CD4-positive, alpha-beta T cell treated with Interleukin-6 at 100 ng/mL for 8 hours (primary cell): Measurements from ENCODE around the gene CARNS1.
"Not testable (repeated sequence)": the region's sequence is repeated elsewhere in the genome, so short reads cannot be mapped to it uniquely, and the experiment has no call there.

Experiments used
- DNase-seq: peaks from one replicate; pipeline ENCODE4 v3.0.0-alpha.2; 2020; ENCODE audit warnings: mixed read lengths, low spot score

CARNS1 gene

DNA sequence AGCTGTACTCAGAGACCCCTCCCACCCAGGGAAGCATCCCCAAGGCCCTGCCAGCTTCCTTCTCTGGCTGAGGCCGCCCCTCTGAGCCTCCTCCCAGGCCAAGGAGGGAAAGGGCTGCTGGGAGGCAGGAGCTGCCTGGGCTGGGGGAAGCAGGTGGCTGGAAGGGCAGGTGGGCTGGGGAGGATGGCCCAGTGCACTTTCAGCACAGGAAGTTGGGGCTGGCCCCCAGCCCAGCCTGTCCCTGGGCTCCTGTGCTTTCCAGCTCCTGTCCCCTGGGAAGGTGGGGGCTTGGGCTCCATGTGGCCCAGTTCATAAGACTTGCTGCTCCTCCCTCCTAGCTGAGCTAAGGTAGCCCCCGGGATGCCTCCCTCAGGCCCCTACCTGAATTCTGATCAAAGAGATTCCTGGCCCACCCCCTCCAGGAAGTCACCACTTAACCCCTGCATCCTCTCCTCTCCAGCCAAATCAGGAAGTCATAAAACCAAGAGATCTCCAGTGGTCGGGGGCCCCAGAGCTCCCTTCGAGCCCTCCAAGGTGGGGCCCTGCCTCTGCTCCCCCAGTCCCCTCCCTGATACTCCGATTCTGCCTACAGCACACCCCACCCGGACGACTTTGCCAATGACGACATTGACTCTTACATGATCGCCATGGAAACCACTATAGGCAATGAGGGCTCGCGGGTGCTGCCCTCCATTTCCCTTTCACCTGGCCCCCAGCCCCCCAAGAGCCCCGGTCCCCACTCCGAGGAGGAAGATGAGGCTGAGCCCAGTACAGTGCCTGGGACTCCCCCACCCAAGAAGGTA, 18.7 kb upstream of the CARNS1 start:
- no peak for DNase-seq

GRCh38 chr11:67397536-67397935, 17.9 kb upstream of the CARNS1 start:
- no peak for DNase-seq

DNA sequence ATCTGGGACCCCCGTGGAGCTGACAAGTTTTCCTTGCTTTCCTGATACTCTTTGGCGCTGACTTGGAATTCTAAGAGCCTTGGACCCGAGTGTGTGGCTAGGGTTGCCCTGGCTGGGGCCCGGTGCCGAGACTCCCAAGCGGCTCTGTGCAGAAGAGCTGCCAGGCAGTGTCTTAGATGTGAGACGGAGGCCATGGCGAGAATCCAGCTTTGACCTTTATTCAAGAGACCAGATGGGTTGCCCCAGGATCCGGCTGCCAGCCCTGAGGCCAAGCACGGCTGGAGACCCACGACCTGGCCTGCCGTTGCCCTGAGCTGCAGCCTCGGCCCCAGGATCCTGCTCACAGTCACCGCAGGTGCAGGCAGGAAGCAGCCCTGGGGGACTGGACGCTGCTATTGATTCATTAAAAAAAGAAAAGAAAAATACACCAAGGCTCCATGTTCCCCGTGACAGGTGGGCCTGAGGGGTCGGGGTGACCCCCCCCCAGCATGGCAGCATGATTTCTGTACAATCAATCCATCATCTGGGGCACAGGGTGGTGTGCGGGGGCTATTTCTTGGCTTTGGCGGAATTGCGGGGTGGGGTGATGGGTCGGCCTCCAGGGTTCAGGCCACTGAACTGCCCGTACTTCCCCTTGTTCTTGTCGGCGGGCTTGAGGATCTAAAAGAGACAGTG, 17.4 kb upstream of the CARNS1 start:
- no peak for DNase-seq

- no peak for DNase-seq
These were observed 16.6 kb upstream of the CARNS1 start for GRCh38 chr11:67398661-67399563.

GRCh38 chr11:67400251-67400941, 15.1 kb upstream of the CARNS1 start:
- no peak for DNase-seq

DNA sequence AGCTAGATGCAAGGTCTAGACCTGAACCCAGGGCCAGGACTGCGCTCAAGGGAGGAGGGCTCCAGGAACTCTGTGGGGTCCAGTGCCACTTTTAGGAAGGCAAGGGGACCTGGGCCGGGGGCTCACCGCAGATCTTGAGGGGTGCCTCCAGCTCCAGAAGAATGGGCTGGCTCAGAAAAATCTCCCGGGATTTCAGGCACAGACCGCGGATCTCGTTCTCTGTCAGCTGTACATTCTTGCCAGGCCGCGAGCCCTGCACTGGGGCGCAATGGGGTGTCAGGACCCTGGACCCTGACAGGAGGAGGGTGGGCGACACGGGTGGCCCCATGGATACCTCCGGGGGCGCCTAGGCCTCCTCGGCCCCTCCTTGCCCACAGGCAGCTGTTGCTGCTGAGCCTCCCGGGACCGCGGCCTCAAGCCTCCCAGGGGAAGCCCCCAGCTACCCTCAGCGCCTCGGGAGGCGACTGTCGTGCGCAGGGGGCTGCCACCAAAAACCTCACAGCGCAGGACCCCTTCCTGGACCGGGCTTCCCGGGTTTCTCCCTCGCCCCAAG, 14.5 kb upstream of the CARNS1 start:
- DNase-seq, result no peak

GRCh38 chr11:67401495-67402191, 13.8 kb upstream of the CARNS1 start, which contains the start of gene PPP1CA:
PPP1CA (minus strand) TSS chr11:67401858; CDS start chr11:67401782, 76 bp downstream.
- peak; percentile 90 for DNase-seq

- DNase-seq, result not testable (repeated sequence)
These were observed 13.2 kb upstream of the CARNS1 start for GRCh38 chr11:67402192-67402839.

DNA sequence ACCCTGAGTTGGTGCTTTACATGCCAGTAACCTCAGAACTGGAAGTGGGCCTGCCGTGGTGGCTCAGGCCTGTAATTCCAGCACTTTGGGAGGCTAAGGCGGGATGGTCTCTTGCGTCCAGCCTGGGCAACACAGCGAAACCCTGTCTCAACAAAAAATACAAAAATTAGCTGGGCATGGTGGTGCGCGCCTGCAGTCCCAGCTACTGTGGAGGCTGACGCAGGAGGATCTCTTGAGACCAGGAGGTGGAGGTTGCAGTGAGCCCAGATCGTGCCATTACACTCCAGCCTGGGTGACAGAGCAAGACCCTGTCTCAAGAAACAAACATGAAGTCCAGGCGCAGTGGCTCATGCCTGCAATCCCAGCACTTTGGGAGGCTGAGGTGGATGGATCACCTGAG, 12.4 kb upstream of the CARNS1 start:
- not testable (repeated sequence) for DNase-seq

DNA sequence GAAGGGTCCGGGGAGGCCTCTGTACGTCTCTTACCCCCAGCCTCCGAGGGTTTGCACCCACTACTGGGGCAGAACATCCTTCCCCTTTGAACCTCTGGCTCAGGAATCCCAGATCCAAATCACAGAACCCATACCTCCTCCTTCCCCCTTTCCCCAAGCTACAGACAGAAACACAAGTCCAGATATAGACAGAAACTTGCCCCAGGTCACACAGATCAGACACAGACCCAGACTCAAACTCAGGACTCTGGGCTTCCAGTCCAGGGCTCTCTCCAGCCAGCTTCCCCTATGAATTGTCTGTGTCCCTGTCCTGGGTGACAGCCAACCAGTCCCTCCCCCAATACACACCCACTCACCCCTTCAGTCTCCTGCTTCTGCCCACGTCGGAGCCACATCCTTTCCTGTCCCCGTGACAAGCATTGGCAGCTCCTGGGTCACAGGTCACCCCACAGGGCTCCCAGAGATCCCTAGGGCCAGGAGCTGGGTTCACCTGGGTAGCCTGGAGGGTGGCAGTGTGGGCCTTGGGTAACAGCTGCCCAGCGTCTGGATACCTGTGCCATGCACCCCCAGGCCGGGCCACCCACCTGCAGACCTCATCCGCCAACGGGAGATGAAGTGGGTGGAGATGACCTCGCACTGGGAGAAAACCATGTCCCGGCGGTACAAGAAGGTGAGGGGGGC, 10.8 kb upstream of the CARNS1 start:
- DNase-seq, result peak; percentile 59

DNA sequence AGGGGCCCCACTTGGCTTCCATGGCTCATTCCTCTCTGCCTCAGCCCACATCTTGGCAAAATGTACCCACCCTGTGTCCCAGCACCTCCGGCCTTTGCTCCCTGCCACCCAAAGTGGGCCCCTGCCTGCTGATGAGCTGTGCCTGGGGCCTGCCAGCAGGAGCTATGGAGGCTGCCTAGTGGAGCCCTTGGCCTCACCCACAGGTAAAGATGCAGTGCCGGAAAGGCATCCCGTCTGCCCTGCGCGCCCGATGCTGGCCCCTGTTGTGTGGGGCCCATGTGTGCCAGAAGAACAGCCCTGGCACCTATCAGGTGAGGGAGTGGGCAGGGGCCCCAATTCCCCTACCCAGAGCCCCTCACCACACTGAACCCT, 10.3 kb upstream of the CARNS1 start:
- DNase-seq, result no peak

DNA sequence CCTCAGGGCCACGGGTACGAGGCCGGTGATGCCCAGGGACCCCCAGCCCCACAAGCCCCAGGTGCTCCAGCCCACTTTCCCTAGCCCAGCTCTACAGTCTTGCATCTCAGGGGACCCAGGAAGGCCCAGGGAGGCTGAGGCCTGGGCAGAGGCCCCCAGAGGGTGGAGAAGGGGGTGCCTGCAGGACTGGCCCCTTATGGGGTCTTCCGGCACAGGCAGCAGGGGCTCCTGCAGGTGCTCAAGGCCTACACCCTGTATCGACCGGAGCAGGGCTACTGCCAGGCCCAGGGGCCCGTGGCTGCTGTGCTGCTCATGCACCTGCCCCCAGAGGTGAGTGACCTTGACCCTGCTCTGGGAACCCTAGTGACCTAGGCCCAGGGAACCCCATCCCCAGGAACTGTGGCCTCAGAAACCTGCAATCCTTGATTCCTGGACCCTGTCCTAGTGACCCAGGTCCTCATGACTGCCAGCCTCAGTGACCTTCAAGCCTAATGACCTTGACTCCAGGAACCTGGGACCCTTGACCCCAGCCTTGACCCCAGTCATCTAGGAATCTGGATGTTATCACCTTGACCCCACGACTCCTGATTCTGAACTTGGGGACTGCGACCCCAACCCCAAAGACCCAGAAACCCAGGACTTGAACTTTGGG, 9.7 kb upstream of the CARNS1 start:
- DNase-seq, result no peak

GRCh38 chr11:67406420-67406968, 9.0 kb upstream of the CARNS1 start:
- no peak for DNase-seq

DNA sequence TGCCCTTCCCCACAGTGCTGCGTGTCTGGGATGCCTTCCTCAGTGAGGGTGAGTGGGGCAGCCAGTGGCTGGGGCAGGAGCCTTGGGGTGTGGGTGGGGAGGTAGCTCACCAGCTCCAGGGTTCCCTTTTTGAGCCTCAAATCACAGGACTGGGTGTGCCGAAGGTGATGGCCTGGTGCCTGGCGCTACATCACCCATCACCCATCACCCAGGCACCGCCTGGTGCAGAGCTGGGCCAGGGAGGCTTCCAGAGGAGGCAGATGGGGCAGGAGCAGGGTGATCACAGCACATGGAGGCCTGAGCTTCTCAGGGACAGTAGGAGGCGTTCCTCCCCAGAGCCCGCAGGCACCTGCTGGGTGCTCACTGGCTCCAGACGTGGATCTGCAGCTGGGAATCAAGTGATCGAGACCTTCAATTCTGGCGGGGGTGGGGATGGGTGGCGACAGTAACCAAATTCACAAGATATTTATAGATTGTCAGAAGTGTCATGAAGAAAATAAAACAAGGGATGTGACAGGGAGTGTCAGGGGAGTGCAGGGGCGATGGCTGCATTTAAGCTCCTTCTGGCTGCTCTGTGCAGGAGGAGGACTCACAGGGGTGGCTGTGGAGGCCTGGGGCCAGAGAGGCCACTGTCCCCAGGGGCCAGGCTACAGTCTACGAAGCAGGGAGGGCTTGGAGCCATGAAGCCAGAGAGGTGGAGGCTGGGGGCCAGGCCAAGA, 8.3 kb upstream of the CARNS1 start:
- DNase-seq, result no peak

GRCh38 chr11:67407688-67408163, 7.8 kb upstream of the CARNS1 start:
- no peak for DNase-seq

GRCh38 chr11:67408437-67409200, 6.9 kb upstream of the CARNS1 start:
- DNase-seq, result no peak

DNA sequence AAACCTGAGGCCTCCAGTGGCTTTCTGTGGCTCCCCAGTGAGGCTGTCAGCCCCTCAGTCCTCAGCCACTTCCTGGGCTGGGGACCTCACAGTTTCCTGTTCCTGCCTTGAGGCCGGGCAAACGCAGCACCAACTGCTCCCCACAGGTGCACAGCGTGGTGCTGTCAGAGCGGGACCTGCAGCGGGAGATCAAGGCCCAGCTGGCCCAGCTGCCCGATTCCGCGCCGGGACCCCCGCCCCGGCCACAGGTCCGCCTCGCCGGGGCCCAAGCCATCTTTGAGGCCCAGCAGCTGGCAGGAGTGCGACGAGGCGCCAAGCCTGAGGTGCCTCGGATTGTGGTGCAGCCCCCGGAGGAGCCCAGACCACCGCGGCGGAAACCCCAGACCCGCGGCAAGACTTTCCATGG, 6.2 kb upstream of the CARNS1 start:
- DNase-seq, result peak; percentile 87
